Aorta (tissue), 5 donors: ENCODE data around the gene PLD5. TPM values are rescaled to one million over a fixed set of nuclear protein-coding genes. Genes with fewer than 3 reads are reported as not detected.

Experiments used
- ATAC-seq: fragments of 200-7000 bp; cut with Tn5 transposase; one replicate; pipeline ENCODE4 v1.9.1; 2022; ENCODE audit warnings: moderate library complexity; ENCODE audit not compliant: low FRiP score
- DNase-seq, 2 donors: peaks; one replicate each; pipeline ENCODE4 v3.0.0-alpha.2; 2020
- H3K27ac ChIP-seq, 2 donors: one replicate each; pipeline ENCODE4 v1.5.1; 2013; ENCODE audit warnings: low read length in 2 of 2, mild to moderate bottlenecking in 2 of 2, moderate library complexity in 2 of 2, control low read depth in 1 of 2, inconsistent platforms in 1 of 2, low read depth in 1 of 2
- H3K27me3 ChIP-seq, 2 donors: one replicate each; pipeline ENCODE4 v1.6.1; 2013; ENCODE audit warnings: control low read depth in 1 of 2, low read length in 1 of 2, mild to moderate bottlenecking in 1 of 2, moderate library complexity in 1 of 2; ENCODE audit not compliant: insufficient read depth in 2 of 2, control insufficient read depth in 1 of 2
- H3K36me3 ChIP-seq, 2 donors: one replicate each; pipeline ENCODE4 v1.6.1; 2013; ENCODE audit warnings: control low read depth in 1 of 2, low read length in 1 of 2, mild to moderate bottlenecking in 1 of 2; ENCODE audit not compliant: insufficient read depth in 2 of 2, control insufficient read depth in 1 of 2
- H3K4me1 ChIP-seq, 2 donors: one replicate each; pipeline ENCODE4 v1.6.1; 2013; ENCODE audit warnings: low read length in 2 of 2, control low read depth in 1 of 2, mild to moderate bottlenecking in 1 of 2, moderate library complexity in 1 of 2; ENCODE audit not compliant: insufficient read depth in 2 of 2, control insufficient read depth in 1 of 2
- H3K4me3 ChIP-seq, 2 donors: one replicate each; pipeline ENCODE4 v1.5.1; 2013; ENCODE audit warnings: low read length in 2 of 2, control low read depth in 1 of 2, mild to moderate bottlenecking in 1 of 2
- H3K9me3 ChIP-seq: one replicate; pipeline ENCODE4 v1.6.1; 2013; ENCODE audit warnings: mild to moderate bottlenecking, low read length; ENCODE audit not compliant: control insufficient read depth
- WGBS, 2 donors: extraction: QIAGEN DNeasy Blood & Tissue Kit; methylation state at CpG; one replicate each; pipeline ENCODE4 v1.1.7; 2013; 5-methylcytosine and 5-hydroxymethylcytosine counted together
- intact Hi-C, 2 donors: fragments of 100-400 bp; cut with DNase I; formaldehyde crosslinking; loops; one replicate each; pipeline versions ENCODE4 v1.14.2 to v1.15.0; 2022
- polyA plus RNA-seq, 2 donors: library from polyadenylated mRNA; stranded (reverse); fragments of 200-250 nt; gene quantifications; one replicate each; pipeline ENCODE4 v1.2.3, GENCODE V29; 2013
- total RNA-seq, 2 donors: library from RNA; stranded (reverse); fragmentation: NEBNext Ultra II Directional; extraction: Animal tissue kit (Norgen Biotek cat#: 25700); gene quantifications; one replicate each; pipeline ENCODE4 v1.2.1, GENCODE V29; 2021
- donor health status: healthy with polysubstance abuse.
- donor health status: Bipolar disorder and iron deficiency.
- donor health status: DM: no; HTN: no; CAD: no.
- donor health status: DM: no; HTN: no; CAD: no.
- donor health status: DM: yes; HTN: yes; CAD: no.

PLD5 gene
- total and polyA plus RNA-seq, 4 donors = 4.5 to 18.1 (median 10.1) TPM

- peaks cover 0 to 2% of the 10 kb centered on the region in 2 donors for H3K4me1 ChIP-seq
- no peaks in the 10 kb centered on the region for H3K36me3 ChIP-seq
- no peaks in the 10 kb centered on the region for H3K9me3 ChIP-seq
- no peak overlapping the region for H3K4me3 ChIP-seq
- no peaks in the 10 kb centered on the region for H3K27me3 ChIP-seq
- H3K27ac ChIP-seq = no peak overlapping the region
- ATAC-seq (no peak), DNase-seq (no peak)
- WGBS, 2 donors = 82 to 87% methylated on average over 4 of the region's 4 CpGs
- intact Hi-C loops = no loop called here
Measured at GRCh38 chr1:242427519-242427918, 97.0 kb downstream of the PLD5 start.

- 91 to 93% methylated on average over 6 of the region's 6 CpGs for WGBS, 2 donors
Measured at GRCh38 chr1:242426271-242426905, 98.1 kb downstream of the PLD5 start.

GRCh38 chr1:242425232-242425631, 99.3 kb downstream of the PLD5 start:
- WGBS, 2 donors = 97% methylated on average over 4 of the region's 4 CpGs
- Histone ChIP-seq H3K36me3 (no peaks in the 10 kb centered on the region), H3K27ac (no peak overlapping the region), H3K4me3 (no peak overlapping the region), H3K27me3 (no peaks in the 10 kb centered on the region), H3K4me1 (peaks cover 0 to 2% of the 10 kb centered on the region in 2 donors), H3K9me3 (no peaks in the 10 kb centered on the region)
- ATAC-seq = no peak
- DNase-seq = no peak
- intact Hi-C loops = no loop called here

More at GRCh38 chr1:242426271-242426905, 98.1 kb downstream of the PLD5 start:
- no peaks in the 10 kb centered on the region for H3K36me3 ChIP-seq
- no peak overlapping the region for H3K27ac ChIP-seq
- no peaks in the 10 kb centered on the region for H3K9me3 ChIP-seq
- no peak overlapping the region for H3K4me3 ChIP-seq
- ATAC-seq (no peak), DNase-seq (no peak)
- no peaks in the 10 kb centered on the region for H3K27me3 ChIP-seq
- peaks cover 0 to 2% of the 10 kb centered on the region in 2 donors for H3K4me1 ChIP-seq
- intact Hi-C loops = no loop called here

- no peak for ATAC-seq
- no peaks in the 10 kb centered on the region for H3K27me3 ChIP-seq
- intact Hi-C loops = no loop called here
- WGBS, 2 donors = 93 to 97% methylated on average over 1 of the region's 1 CpG
- H3K27ac ChIP-seq = no peak overlapping the region
- H3K36me3 ChIP-seq = no peaks in the 10 kb centered on the region
- H3K9me3 ChIP-seq = no peaks in the 10 kb centered on the region
- no peaks in the 10 kb centered on the region for H3K4me1 ChIP-seq
- no peak for DNase-seq
- H3K4me3 ChIP-seq = no peak overlapping the region
Measured at GRCh38 chr1:242416657-242417056, 107.8 kb downstream of the PLD5 start.

GRCh38 chr1:242412921-242413320, 111.6 kb downstream of the PLD5 start:
- Histone ChIP-seq H3K36me3 (no peaks in the 10 kb centered on the region), H3K9me3 (no peaks in the 10 kb centered on the region), H3K27me3 (no peaks in the 10 kb centered on the region), H3K4me1 (no peaks in the 10 kb centered on the region), H3K27ac (no peak overlapping the region), H3K4me3 (no peak overlapping the region)
- DNase-seq (no peak), ATAC-seq (no peak)
- 77 to 79% methylated on average over 6 of the region's 6 CpGs for WGBS, 2 donors
- intact Hi-C loops = no loop called here

- DNase-seq = no peak
- Histone ChIP-seq H3K36me3 (no peaks in the 10 kb centered on the region), H3K9me3 (no peaks in the 10 kb centered on the region), H3K4me1 (no peaks in the 10 kb centered on the region), H3K4me3 (no peak overlapping the region), H3K27me3 (no peaks in the 10 kb centered on the region), H3K27ac (no peak overlapping the region)
- no peak for ATAC-seq
- intact Hi-C loops = no loop called here
Measured at GRCh38 chr1:242411901-242412300, 112.6 kb downstream of the PLD5 start.

GRCh38 chr1:242405947-242406346, 118.5 kb downstream of the PLD5 start:
- Histone ChIP-seq H3K9me3 (no peaks in the 10 kb centered on the region), H3K4me1 (no peaks in the 10 kb centered on the region), H3K27ac (no peak overlapping the region), H3K4me3 (no peak overlapping the region), H3K36me3 (no peaks in the 10 kb centered on the region), H3K27me3 (no peaks in the 10 kb centered on the region)
- 74 to 76% methylated on average over 2 of the region's 2 CpGs for WGBS, 2 donors
- DNase-seq (no peak), ATAC-seq (no peak)
- intact Hi-C loops = no loop called here

GRCh38 chr1:242404296-242404695, 120.2 kb downstream of the PLD5 start:
- WGBS, 2 donors = 93 to 97% methylated on average over 5 of the region's 5 CpGs
- no peak for ATAC-seq
- Histone ChIP-seq H3K4me3 (no peak overlapping the region), H3K36me3 (no peaks in the 10 kb centered on the region), H3K27ac (no peak overlapping the region), H3K4me1 (no peaks in the 10 kb centered on the region), H3K27me3 (no peaks in the 10 kb centered on the region), H3K9me3 (no peaks in the 10 kb centered on the region)
- no peak for DNase-seq
- intact Hi-C loops = no loop called here

- no peaks in the 10 kb centered on the region for H3K9me3 ChIP-seq
- H3K4me3 ChIP-seq = no peak overlapping the region
- H3K27ac ChIP-seq = no peak overlapping the region
- DNase-seq (no peak), ATAC-seq (no peak)
- H3K4me1 ChIP-seq = no peaks in the 10 kb centered on the region
- H3K36me3 ChIP-seq = no peaks in the 10 kb centered on the region
- H3K27me3 ChIP-seq = no peaks in the 10 kb centered on the region
- WGBS, 2 donors = 16 to 22% methylated on average over 5 of the region's 5 CpGs
- intact Hi-C loops = no loop called here
Measured at GRCh38 chr1:242402956-242403355, 121.5 kb downstream of the PLD5 start.
